CD4-positive, alpha-beta T cell treated with Interleukin-21 for 1 hour (primary cell): ENCODE data around the gene ANKS1A.
A peak's percentile ranks its signal among the peaks of the same experiment; 100 is the strongest.
"Not testable (repeated sequence)": the region's sequence is repeated elsewhere in the genome, so short reads cannot be mapped to it uniquely, and the experiment has no call there.

Experiments used
- DNase-seq: peaks from one replicate; pipeline ENCODE4 v3.0.0-alpha.2; 2020

Gene ANKS1A

GRCh38 chr6:34888874-34889555 lies at the start of gene ANKS1A:
Gene ANKS1A, plus strand, starts transcription at chr6:34889255. Its CDS starts 148 bp downstream, at chr6:34889403.
- DNase-seq: peak; percentile 94

GRCh38 chr6:34839666-34840352 lies 49.2 kb upstream of the ANKS1A start:
- DNase-seq: no peak

- DNase-seq: not testable (repeated sequence)
Measured at GRCh38 chr6:34849066-34849465, 40.0 kb upstream of the ANKS1A start.

- no peak for DNase-seq
Measured at GRCh38 chr6:34851361-34851760, 37.7 kb upstream of the ANKS1A start.

GRCh38 chr6:34852406-34853085 lies 36.5 kb upstream of the ANKS1A start:
- no peak for DNase-seq

- DNase-seq: no peak
Measured at GRCh38 chr6:34855463-34855862, 33.6 kb upstream of the ANKS1A start.

- DNase-seq: no peak
Measured at GRCh38 chr6:34858681-34859080, 30.4 kb upstream of the ANKS1A start.

GRCh38 chr6:34859951-34860350 lies 29.1 kb upstream of the ANKS1A start:
- no peak for DNase-seq

GRCh38 chr6:34860776-34861175 lies 28.3 kb upstream of the ANKS1A start:
- DNase-seq: no peak

GRCh38 chr6:34864007-34864406 lies 25.0 kb upstream of the ANKS1A start:
- DNase-seq: no peak

GRCh38 chr6:34865107-34865506 lies 23.9 kb upstream of the ANKS1A start:
- DNase-seq: no peak

- no peak for DNase-seq
Measured at GRCh38 chr6:34866509-34866908, 22.5 kb upstream of the ANKS1A start.

GRCh38 chr6:34867484-34867883 lies 21.6 kb upstream of the ANKS1A start:
- no peak for DNase-seq

GRCh38 chr6:34871853-34872252 lies 17.2 kb upstream of the ANKS1A start:
- no peak for DNase-seq

GRCh38 chr6:34872332-34872731 lies 16.7 kb upstream of the ANKS1A start:
- DNase-seq: no peak

- DNase-seq: no peak
Measured at GRCh38 chr6:34875292-34876213, 13.5 kb upstream of the ANKS1A start.

GRCh38 chr6:34876472-34876871 lies 12.6 kb upstream of the ANKS1A start:
- DNase-seq: no peak

GRCh38 chr6:34877259-34877658 lies 11.8 kb upstream of the ANKS1A start:
- DNase-seq: no peak

- no peak for DNase-seq
Measured at GRCh38 chr6:34877869-34878485, 11.1 kb upstream of the ANKS1A start.

GRCh38 chr6:34884073-34884472 lies 5.0 kb upstream of the ANKS1A start:
- not testable (repeated sequence) for DNase-seq

- DNase-seq: no peak
Measured at GRCh38 chr6:34884996-34885395, 4.1 kb upstream of the ANKS1A start.

- not testable (repeated sequence) for DNase-seq
Measured at GRCh38 chr6:34885837-34886236, 3.2 kb upstream of the ANKS1A start.
